HL-60/S4 treated with retinoic acid at 250 ng/mL for 4 days and 3 days (cell line): Measurements from ENCODE around the gene STN1.

Source experiments
- in situ Hi-C: fragments of 300-500 bp; cut with MboI; formaldehyde crosslinking; loops from 2 replicates; pipeline ENCODE4 v1.7.0; 2022; ENCODE audit warnings: low sequenced_read_pairs

STN1 gene

GRCh38 chr10:103872137-103872931 lies 45.6 kb downstream of the STN1 start:
- in situ Hi-C loops, result no loop called here

- in situ Hi-C loops, result no loop called here
Measured at GRCh38 chr10:103871006-103871405, 47.0 kb downstream of the STN1 start.

GRCh38 chr10:103870516-103870915 lies 47.5 kb downstream of the STN1 start:
- in situ Hi-C loops, result no loop called here

DNA sequence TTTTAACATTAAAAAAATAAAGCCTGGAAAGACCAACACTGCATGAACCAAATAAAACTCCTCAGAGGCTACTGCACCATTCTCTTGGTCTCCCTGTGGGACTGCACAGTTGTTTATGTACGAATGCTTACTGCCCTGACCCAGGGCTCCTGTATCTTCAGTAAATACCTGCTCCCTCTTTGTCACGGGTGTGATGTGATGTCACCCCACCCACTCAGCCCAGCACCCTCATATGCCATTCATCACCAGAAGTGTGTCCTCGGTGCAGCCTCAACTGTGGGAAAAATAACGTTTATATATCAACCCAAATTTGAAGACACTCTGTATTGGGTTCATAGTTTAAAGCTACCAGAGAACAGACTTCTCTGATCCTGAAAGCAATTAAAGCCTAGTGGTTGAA lies 48.6 kb downstream of the STN1 start:
- in situ Hi-C loops, result no loop called here

DNA sequence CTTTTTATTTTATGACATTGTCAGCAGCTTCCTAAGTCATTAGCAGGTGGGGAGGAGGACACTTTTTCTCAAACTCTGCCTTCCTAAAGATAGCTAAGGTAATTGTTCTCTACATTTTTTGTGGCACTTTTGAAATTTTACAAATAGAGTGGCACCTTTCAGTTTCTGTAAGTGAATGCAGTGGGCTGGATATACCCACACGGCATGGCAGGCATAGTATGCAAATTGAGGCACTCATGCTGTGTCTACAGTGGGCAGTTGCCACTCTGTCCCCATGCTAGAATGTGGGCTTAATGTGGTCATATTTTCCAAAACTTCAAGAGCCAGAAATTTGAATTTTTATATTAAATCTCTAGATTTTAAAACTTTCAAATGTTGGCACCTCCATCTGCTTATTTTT lies 49.8 kb downstream of the STN1 start:
- in situ Hi-C loops, result no loop called here

DNA sequence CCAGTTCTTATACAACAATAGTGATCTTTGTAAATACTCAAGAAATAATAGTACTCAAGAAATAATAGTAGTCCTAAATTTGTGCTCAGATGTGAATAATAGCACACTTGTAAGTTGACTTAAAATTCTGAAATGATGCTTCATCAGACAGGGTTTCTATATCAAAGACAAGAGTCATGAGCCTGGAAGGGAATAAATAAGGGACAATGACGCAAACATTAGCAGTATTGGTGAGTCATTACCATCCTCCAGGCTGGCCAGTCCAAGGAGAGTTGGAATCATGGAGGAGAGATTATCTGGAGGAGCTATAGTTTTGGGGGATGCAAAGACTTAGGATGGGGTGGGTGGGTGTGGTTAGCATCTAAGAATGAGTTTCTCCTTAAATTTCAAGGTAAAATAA lies 56.5 kb downstream of the STN1 start:
- in situ Hi-C loops, result no loop called here

DNA sequence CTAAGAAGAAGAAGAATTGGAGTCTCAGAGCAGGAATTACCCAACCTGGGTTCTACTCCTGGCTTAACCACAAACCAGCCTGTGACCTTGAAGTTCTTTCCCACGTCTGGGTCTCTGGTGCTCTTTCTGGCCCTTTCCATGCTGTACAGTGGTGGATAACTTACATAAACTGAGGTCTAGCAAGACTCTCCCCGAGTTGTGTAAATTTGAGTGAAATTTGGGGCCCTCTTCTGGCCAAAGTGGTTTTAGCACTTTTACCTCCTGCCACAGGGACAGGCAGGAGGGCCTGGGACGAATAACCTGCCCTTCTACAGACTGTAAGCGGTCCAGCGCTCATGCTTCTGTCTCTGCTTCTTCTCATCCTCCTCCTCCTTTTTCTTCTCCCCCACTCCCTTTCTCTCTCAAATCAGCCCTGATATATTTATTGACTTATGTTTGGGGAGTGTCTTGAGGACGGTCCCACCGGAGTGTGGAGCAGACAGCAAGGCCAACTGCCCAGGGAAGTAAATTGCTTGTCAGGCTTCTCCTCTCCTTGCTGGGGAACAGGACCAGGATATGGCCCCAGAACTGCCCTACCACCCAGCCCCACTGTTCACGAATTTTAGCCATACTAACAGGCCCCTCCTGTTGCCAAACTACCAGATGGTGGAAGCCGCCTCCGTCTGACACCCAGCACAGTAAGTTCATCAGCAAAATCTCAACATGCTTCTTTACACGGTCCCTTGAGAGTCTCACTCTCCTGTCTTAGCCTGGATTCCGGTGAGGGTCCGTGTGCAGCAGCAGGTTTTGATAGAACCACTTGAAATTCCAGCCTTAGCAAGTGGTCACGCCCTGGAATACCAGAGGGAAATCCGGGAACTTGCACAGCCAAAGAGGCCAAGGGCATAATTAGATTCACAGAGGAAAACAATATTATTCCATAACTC lies 58.6 kb downstream of the STN1 start:
- in situ Hi-C loops, result loop anchor here (10.0 kb wide), 2 partner anchors 115 to 145 kb away; no protein-coding TSS in a partner anchor

DNA sequence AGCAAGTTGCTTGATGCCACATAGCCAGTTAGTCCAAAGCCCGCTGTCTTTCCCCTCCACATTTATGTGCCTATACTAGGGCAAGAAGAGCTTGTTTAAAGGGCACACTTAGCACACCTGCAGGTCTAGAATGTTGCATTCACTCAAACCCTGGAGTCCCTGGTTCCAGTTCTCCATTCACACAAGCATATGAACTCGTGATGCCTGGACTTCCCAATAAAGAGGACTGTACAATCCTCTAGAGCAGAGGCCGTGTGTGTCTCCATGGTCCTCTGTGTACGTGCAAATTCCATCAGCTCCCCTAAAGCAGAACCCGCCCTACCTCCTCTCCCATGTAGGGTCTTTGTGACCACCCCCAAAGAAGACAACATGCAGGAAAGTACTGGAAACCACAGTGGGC lies 59.6 kb downstream of the STN1 start:
- in situ Hi-C loops, result loop anchor here (10.0 kb wide), 2 partner anchors 114 to 144 kb away; no protein-coding TSS in a partner anchor

DNA sequence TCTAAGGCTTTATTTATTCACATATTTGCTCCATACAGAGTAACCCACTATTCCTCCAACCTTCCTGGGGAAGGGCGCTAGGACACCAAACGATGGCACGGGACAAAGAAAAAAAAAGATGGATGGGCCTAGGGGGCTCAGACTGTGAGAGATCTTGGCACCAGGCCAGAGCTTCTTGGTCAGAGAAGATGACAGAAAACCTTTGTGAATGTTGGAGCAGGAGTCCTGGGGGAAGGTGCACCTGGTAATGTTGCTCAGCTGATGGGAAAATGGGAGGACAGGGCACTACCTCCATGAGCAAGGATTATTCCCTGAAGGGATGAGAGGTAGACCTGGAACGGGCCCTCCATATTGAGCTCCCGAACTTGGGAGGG lies 61.2 kb downstream of the STN1 start:
- in situ Hi-C loops, result loop anchor here (10.0 kb wide), 2 partner anchors 112 to 142 kb away; no protein-coding TSS in a partner anchor

DNA sequence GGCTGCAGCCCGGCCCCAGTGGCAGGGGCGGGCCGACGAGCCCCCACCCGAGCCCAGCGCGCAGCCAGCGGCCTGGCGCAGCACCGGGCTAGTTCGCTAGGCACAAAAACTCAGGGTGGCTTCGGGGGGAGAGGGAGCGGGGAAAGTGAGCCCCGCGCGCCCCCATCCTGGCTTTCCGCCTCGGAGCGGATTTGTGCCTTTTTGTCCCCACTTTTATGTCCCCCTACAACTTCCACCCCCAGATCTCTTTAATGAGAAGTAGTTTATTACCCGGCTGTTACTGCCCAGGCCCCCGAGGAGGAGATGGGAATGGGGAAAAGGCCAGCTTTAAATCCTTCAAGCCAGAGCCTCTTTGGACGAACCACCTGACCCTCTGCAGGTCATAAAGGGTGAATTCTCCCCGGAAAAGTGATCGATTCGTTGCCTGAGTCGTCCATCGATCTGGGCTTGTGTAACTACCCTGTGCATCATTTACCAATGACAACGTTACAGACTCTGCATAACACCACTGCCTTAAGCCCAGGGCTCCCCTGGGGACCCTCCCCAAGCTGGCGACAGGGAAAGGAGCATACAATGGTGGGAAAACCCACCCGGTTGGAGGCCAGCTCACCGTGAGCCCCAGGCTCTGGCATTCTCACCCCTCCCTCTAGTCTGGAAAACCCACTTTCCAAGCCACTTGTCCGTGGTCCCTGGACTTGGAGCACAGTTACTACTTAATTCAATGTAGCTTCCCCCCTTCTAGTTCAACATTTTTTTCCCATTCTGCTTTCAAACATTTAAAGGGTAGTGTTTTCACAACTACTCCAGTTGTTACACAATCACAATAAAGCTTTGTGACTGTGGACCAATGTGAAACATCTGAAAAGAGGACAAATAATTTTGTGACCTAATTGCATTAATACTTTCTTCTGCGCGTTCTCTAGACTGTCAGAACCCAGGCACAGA lies 61.9 kb downstream of the STN1 start:
- in situ Hi-C loops, result loop anchor here (10.0 kb wide), 2 partner anchors 111 to 141 kb away; no protein-coding TSS in a partner anchor

- in situ Hi-C loops, result loop anchor here (10.0 kb wide), 2 partner anchors 111 to 141 kb away; no protein-coding TSS in a partner anchor
Measured at GRCh38 chr10:103855424-103855823, 62.6 kb downstream of the STN1 start, which contains the start of gene SH3PXD2A. Gene SH3PXD2A, minus strand, starts transcription at chr10:103855576. Its CDS starts 310 bp downstream, at chr10:103855266.

DNA sequence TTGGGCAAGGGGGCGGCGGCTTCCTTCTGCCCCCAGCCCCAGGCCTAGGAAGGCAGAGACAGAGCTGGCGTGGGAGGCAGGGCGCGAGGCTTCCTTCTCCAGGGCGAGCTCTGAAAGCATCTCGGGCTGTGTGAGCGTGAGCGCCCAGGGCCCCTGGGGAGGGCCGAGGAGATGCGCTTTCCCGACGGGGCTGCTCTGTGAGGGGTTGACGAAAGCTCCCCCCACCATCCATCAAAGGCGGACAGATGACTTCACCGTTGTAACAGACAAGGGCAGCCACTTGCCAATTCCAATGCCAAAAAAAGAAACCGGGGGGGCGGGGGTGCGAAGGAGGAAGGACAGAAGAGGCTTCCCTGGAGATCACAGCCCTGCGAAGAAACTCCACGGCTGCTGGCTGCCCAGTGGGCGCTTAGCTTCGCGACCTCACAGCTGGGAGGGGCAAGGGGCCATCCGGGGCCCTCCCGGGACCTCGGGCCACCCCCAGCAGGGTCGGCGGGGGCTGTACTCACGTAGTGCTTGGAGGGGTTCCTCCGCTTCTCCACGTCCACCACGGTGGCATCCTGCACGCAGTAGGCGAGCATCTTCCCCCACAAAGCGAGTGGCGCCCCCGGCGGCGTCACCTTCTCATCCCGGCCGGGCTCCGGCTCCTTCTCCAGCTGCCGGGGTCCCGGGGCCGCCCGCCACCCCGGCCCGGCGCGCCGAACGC lies 63.1 kb downstream of the STN1 start:
- in situ Hi-C loops, result loop anchor here (10.0 kb wide), 2 partner anchors 110 to 140 kb away; no protein-coding TSS in a partner anchor

DNA sequence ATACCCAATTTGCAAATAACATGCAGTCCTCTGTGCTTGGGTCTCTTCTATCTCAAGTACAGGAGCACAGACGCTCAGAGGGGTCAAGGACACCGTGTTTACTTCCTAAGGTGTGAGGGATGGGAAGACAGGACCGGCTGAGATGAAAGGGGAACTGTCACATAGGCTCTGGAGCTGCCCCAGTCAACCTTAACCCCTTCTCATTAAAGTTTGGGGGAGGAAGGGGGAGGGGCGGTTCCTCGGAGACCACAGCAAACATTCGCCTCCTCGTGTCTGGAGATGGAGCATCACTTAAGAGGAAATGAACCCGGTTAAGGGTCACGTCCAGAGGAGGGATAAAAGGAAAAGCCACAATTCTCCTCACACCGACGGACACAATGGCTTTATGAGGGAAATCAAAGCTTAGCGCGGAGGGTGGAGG lies 63.7 kb downstream of the STN1 start:
- in situ Hi-C loops, result loop anchor here (10.0 kb wide), 2 partner anchors 109 to 139 kb away; no protein-coding TSS in a partner anchor

DNA sequence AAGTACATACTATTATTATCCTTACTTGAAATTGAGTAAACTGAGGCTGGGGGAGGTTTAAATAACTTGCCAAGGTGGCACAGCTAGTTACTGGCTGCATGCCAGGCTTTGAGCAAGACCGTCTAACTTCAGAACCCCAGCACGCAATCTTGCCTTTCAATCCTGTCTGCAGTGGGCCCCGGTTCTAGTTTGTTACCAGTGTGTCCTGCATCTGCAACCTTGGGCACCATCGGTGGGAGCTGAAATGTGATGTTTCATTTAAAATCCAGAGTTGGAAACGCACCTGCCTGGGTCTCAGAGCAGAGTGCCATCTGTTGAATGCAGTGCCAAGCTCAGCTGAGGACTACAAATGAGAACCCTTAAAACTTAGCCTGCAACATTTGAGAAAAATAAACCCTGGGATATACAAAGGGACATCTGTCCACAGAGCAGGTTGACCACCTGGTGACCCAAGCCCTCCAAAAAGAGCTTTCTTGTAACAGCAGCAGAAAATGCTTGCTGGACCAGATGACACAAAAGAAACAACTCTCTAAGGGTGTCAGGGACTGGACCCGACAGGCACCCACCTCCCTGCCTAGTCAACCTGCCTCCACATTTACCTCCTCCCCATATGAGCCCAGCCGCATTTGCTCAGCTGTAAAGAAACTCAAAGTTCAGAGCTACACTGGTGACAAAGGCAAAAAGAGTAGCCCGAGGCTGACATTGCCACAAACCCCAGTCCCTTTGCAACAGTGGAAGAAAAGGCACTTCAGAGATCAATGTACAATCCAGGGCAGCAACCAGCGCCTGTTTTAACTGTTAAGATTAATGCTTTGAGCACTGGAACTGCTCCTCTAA lies 64.3 kb downstream of the STN1 start:
- in situ Hi-C loops, result loop anchor here (10.0 kb wide), 2 partner anchors 109 to 139 kb away; no protein-coding TSS in a partner anchor

DNA sequence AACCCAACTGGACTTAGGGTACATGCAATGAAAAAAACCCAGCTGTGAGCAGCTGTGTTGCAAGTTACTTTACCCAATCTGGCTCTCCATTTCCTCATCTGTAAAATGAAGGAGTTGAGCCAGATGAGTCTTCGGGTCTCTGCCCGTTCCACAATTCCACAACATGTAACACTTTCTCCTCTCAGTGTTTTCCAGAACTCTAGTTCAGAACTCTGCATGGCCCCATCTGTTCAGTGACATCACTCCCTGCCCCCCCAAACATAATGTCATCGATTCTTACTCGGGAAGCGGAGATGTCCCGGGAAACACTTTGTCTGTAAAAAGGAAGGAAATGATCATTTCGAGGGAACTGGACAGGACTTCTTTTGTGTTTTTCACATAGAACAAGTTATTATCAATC lies 65.1 kb downstream of the STN1 start:
- in situ Hi-C loops, result loop anchor here (10.0 kb wide), 2 partner anchors 108 to 138 kb away; no protein-coding TSS in a partner anchor

DNA sequence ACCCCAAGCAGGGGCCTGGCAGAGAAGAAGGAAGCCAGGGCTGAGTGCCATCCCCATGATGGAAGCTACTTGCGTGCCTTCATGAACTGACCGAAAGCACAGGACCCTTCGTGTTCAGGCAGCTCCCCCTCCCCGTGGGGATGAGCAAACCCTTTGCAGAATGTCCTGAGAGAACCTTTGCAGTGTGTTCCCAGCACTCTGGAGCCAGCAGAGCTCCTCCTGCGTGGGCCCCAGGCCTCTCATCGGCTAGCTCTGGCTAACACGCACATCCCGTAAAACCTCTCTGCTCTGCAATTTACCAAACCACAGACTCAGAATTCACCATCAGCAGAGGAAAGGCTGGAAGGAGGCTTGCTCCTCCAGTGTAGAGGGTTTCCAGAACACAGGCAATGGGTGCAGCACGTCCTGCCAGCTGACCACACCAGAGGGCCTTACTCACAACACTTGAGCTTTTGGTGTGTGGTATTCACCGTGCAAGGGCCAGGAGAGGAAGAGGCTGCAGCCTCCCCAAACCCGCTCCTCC lies 65.7 kb downstream of the STN1 start:
- in situ Hi-C loops, result loop anchor here (10.0 kb wide), 2 partner anchors 107 to 137 kb away; no protein-coding TSS in a partner anchor

GRCh38 chr10:103851261-103851660 lies 66.7 kb downstream of the STN1 start:
- in situ Hi-C loops, result loop anchor here (10.0 kb wide), 2 partner anchors 106 to 136 kb away; no protein-coding TSS in a partner anchor

- in situ Hi-C loops, result loop anchor here (10.0 kb wide), 2 partner anchors 106 to 136 kb away; no protein-coding TSS in a partner anchor
Measured at GRCh38 chr10:103850572-103850895, 67.5 kb downstream of the STN1 start.
